ENCODE measurements around the gene RMND1. TPM values are rescaled to one million over a fixed set of nuclear protein-coding genes. Genes with fewer than 3 reads are reported as not detected.

The RMND1 gene
- total and polyA plus RNA-seq, 2 of the 13 experiments (the other 11 are each of a cell fraction or from before 2014, with no cell fraction given), result 34.0 to 72.5 TPM

DNA sequence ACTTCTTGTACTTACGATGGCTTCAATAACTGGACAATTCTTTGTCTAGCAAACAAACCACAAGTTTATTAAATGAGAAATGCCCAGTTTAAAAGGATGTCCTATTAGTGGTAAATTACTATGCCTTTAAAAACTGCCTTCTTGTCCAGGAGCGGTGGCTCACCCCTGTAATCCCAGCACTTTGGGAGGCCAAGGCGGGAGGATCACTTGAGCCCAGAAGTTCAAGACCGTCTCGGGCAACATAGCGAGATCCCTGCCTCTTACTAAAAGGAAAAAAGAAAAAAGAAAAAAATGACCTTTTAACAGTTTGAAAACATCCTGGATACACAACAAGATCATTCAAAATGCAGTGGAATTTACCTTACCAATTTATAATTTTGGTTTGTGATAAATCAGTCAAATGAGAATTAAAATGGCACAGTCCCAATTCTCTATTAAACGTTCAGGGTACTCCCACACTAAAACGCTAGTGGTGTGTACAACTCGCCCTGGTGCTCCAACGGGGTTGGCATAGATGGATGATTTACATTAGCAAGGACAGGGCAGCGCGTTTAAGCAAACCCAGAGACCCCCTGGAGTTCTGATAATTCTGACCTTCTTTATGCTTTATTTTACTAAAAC lies 62.8 kb downstream of the RMND1 start:
- in situ Hi-C loops (cut with HindIII; ENCODE audit: extremely low pct_ligation_motif_present, low pct_unique_long_range_greater_than_20kb) (no loop called here), intact Hi-C loops (cut with micrococcal nuclease; ENCODE audit: unreplicated experiment) (loop anchor here (1.0 kb wide), 1 partner anchor 35 kb away; no protein-coding TSS in a partner anchor)
- Histone ChIP-seq H3K9ac (ENCODE audit: insufficient read depth, low read depth, low read length) (peak overlapping the region; percentile 97), H3K27ac (ENCODE audit: extremely low read length, insufficient read depth, low read length) (peak overlapping the region; percentile 99), H2AFZ (ENCODE audit: low read length) (no peak overlapping the region), H3K4me1 (ENCODE audit: insufficient read depth, low read length) (peaks cover 49% of the 10 kb centered on the region), H3K79me2 (ENCODE audit: insufficient read depth, low read length) (peaks cover 77% of the 10 kb centered on the region), H3K4me2 (ENCODE audit: low read depth, low read length) (peak overlapping the region; percentile 84), H4K20me1 (ENCODE audit: insufficient read depth, low read length) (peaks cover 23% of the 10 kb centered on the region), H3K27me3 (ENCODE audit: control insufficient read depth in 1 of 2, insufficient read depth in 2 of 2, low read length in 2 of 2) (no peaks in the 10 kb centered on the region; a peak in 1 of 5 replicates), H3K4me3 (replicated peaks in 1 of 3; ENCODE audit: insufficient read depth in 1 of 3, low read depth in 2 of 3, low read length in 3 of 3) (peak overlapping the region; percentile 91 to 98 (median 94)), H3K36me3 (replicated peaks in 1 of 2; ENCODE audit: control insufficient read depth in 1 of 2, insufficient read depth in 2 of 2, low read length in 2 of 2) (peaks cover 0 to 1% of the 10 kb centered on the region in 2 experiments; a peak in 1 of 5 replicates), H3K9me3 (ENCODE audit: low read length) (no peaks in the 10 kb centered on the region)
- TSS peak; percentile 58 for BruUV-seq (replicated peaks)
- FAIRE-seq (no peak), DNase-seq (ENCODE audit: low spot score) (no peak), ATAC-seq (peak; percentile 0; the same call in 1 of the 3 replicates)
- CTCF ChIA-PET (ENCODE audit: low intra/inter-chr PET ratio, low total read pairs), result no interaction called here
- 37% methylated on average over 12 of the region's 12 CpGs for WGBS (ENCODE audit: low lambda C conversion rate)
- POLR2A ChIA-PET, result interaction anchor here (0.7 to 2.5 kb wide), 11 partner anchors 11 to 511 kb away, joined by 3 to 22 read pairs (median 3); partner anchors contain the start of gene RMND1
- TF ChIP-seq NRL (CRISPR knock-in tag; IDR thresholded peaks at IDR 0.05; ENCODE audit: borderline replicate concordance) (no peak), ZKSCAN8 (CRISPR knock-in tag; IDR thresholded peaks at IDR 0.05; ENCODE audit: borderline replicate concordance) (no peak), RBM22 (optimal IDR thresholded peaks at IDR 0.05; ENCODE audit: low read length) (peak; percentile 18), ZBTB21 (CRISPR knock-in tag; IDR thresholded peaks at IDR 0.05) (no peak), NKX3-1 (CRISPR knock-in tag; IDR thresholded peaks at IDR 0.05) (0 out of 2 replicates have a peak, but pooled peaks have one; percentile 3), ZNF10 (CRISPR knock-in tag; IDR thresholded peaks at IDR 0.05; ENCODE audit: borderline replicate concordance, low read depth) (no peak), SNAPC5 (CRISPR knock-in tag; IDR thresholded peaks at IDR 0.05; ENCODE audit: borderline replicate concordance) (0 out of 2 replicates have a peak, but pooled peaks have one; percentile 10), MXI1 (IDR thresholded peaks at IDR 0.05; ENCODE audit: borderline replicate concordance, low read depth, low read length) (0 out of 3 replicates have a peak, but pooled peaks have one; percentile 7), ZNF33A (CRISPR knock-in tag; IDR thresholded peaks at IDR 0.05; ENCODE audit: borderline replicate concordance) (0 out of 2 replicates have a peak, but pooled peaks have one; percentile 3), ZBTB38 (CRISPR knock-in tag; IDR thresholded peaks at IDR 0.05) (peak; percentile 94), ZNF460 (CRISPR knock-in tag; IDR thresholded peaks at IDR 0.05; ENCODE audit: borderline replicate concordance) (peak; percentile 77), GABPA (IDR thresholded peaks at IDR 0.05; ENCODE audit: low read depth, low read length) (no peak), GABPA (CRISPR knock-in tag; IDR thresholded peaks at IDR 0.05; ENCODE audit: low read depth) (0 out of 2 replicates have a peak, but pooled peaks have one; percentile 3), MED1 (CRISPR knock-in tag; IDR thresholded peaks at IDR 0.05) (0 out of 2 replicates have a peak, but pooled peaks have one; percentile 8)
- TF ChIP-seq, protein P1, sequence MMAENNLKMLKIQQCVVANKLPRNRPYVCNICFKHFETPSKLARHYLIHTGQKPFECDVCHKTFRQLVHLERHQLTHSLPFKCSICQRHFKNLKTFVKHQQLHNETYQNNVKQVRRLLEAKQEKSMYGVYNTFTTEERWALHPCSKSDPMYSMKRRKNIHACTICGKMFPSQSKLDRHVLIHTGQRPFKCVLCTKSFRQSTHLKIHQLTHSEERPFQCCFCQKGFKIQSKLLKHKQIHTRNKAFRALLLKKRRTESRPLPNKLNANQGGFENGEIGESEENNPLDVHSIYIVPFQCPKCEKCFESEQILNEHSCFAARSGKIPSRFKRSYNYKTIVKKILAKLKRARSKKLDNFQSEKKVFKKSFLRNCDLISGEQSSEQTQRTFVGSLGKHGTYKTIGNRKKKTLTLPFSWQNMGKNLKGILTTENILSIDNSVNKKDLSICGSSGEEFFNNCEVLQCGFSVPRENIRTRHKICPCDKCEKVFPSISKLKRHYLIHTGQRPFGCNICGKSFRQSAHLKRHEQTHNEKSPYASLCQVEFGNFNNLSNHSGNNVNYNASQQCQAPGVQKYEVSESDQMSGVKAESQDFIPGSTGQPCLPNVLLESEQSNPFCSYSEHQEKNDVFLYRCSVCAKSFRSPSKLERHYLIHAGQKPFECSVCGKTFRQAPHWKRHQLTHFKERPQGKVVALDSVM (CRISPR knock-in tag; IDR thresholded peaks at IDR 0.05), result peak; percentile 54; the same call in 1 of the 2 replicates
- TF ChIP-seq, protein P2, sequence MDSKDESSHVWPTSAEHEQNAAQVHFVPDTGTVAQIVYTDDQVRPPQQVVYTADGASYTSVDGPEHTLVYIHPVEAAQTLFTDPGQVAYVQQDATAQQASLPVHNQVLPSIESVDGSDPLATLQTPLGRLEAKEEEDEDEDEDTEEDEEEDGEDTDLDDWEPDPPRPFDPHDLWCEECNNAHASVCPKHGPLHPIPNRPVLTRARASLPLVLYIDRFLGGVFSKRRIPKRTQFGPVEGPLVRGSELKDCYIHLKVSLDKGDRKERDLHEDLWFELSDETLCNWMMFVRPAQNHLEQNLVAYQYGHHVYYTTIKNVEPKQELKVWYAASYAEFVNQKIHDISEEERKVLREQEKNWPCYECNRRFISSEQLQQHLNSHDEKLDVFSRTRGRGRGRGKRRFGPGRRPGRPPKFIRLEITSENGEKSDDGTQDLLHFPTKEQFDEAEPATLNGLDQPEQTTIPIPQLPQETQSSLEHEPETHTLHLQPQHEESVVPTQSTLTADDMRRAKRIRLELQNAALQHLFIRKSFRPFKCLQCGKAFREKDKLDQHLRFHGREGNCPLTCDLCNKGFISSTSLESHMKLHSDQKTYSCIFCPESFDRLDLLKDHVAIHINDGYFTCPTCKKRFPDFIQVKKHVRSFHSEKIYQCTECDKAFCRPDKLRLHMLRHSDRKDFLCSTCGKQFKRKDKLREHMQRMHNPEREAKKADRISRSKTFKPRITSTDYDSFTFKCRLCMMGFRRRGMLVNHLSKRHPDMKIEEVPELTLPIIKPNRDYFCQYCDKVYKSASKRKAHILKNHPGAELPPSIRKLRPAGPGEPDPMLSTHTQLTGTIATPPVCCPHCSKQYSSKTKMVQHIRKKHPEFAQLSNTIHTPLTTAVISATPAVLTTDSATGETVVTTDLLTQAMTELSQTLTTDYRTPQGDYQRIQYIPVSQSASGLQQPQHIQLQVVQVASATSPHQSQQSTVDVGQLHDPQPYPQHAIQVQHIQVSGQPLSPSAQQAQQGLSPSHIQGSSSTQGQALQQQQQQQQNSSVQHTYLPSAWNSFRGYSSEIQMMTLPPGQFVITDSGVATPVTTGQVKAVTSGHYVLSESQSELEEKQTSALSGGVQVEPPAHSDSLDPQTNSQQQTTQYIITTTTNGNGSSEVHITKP (CRISPR knock-in tag; IDR thresholded peaks at IDR 0.05; ENCODE audit: low read depth), result no peak
- TF ChIP-seq, protein P3, sequence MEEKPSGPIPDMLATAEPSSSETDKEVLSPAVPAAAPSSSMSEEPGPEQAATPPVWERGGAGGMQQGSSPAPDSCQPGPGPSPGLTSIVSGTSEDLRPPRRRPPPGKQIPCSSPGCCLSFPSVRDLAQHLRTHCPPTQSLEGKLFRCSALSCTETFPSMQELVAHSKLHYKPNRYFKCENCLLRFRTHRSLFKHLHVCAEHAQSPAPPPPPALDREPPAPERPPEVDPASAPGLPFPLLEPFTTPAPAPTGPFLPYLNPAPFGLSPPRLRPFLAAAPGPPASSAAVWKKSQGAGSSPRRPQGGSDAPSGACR (CRISPR knock-in tag; IDR thresholded peaks at IDR 0.05), result 0 out of 2 replicates have a peak, but pooled peaks have one; percentile 6

All from HepG2 (cell line).